CD4-positive, alpha-beta T cell (primary cell): ENCODE data around the gene SHKBP1. TPM values are rescaled to one million over a fixed set of nuclear protein-coding genes. Genes with fewer than 3 reads are reported as not detected.

ENCODE experiments used
- ATAC-seq: fragments of 200-7000 bp; cut with Tn5 transposase; one replicate; pipeline ENCODE4 v1.10.0; 2022; ENCODE audit warnings: mild to moderate bottlenecking; ENCODE audit not compliant: poor library complexity
- CTCF ChIA-PET: fragments of 350-600 bp; sonication (Branson Sonifier 250); formaldehyde crosslinking; loops from one replicate; lab custom pipeline; 2021; ENCODE audit warnings: antibody characterized with exemption, inconsistent platforms; lab: Charles Lee
- POLR2A ChIA-PET: fragments of 350-600 bp; sonication (Branson Sonifier 250); formaldehyde crosslinking; loops from one replicate; lab custom pipeline; 2021; ENCODE audit warnings: antibody characterized with exemption, inconsistent platforms; lab: Charles Lee
- DNase-seq, 14 experiments: peaks; one replicate each; pipeline ENCODE4 v3.0.0-alpha.2; 2013 to 2020; ENCODE audit warnings: mixed read lengths in 2 of 14
- H3K27ac ChIP-seq, 2 donors: one replicate each; pipeline versions ENCODE4 v1.5.1 to v1.7.0; 2013; ENCODE audit warnings: low read length in 2 of 2, low read depth in 1 of 2, mild to moderate bottlenecking in 1 of 2
- H3K27me3 ChIP-seq, 2 experiments: 1 replicate in 1 of 2; 2 replicates in 1 of 2; pipeline versions ENCODE4 v1.6.1 to v1.7.0; 2013; ENCODE audit warnings: low read length in 2 of 2, control low read depth in 1 of 2, mild to moderate bottlenecking in 1 of 2, moderate library complexity in 1 of 2; ENCODE audit not compliant: insufficient read depth in 2 of 2, control insufficient read depth in 1 of 2
- H3K36me3 ChIP-seq: one replicate; pipeline ENCODE4 v1.6.1; 2013; ENCODE audit warnings: low read length, control low read depth; ENCODE audit not compliant: insufficient read depth
- H3K4me1 ChIP-seq: one replicate; pipeline ENCODE4 v1.6.1; 2013; ENCODE audit warnings: low read length, control low read depth; ENCODE audit not compliant: insufficient read depth
- H3K4me3 ChIP-seq: one replicate; pipeline ENCODE4 v1.5.1; 2013; ENCODE audit warnings: mild to moderate bottlenecking, low read length, moderate library complexity
- H3K9me3 ChIP-seq, 2 experiments: 1 replicate in 1 of 2; 2 replicates in 1 of 2; pipeline versions ENCODE4 v1.6.1 to v1.7.0; 2013; ENCODE audit warnings: low read length in 2 of 2, mild to moderate bottlenecking in 2 of 2, control low read depth in 1 of 2, moderate library complexity in 1 of 2; ENCODE audit not compliant: control insufficient read depth in 1 of 2, insufficient read depth in 1 of 2
- H3K27ac Mint-ChIP-seq: one replicate; pipeline ENCODE4 v1.8.0; 2020; ENCODE audit warnings: mixed read lengths
- H3K27me3 Mint-ChIP-seq: one replicate; pipeline ENCODE4 v1.8.0; 2021; ENCODE audit warnings: mixed read lengths
- H3K36me3 Mint-ChIP-seq: one replicate; pipeline ENCODE4 v1.8.0; 2021; ENCODE audit warnings: low read depth, mixed read lengths
- H3K4me1 Mint-ChIP-seq: one replicate; pipeline ENCODE4 v1.8.0; 2021; ENCODE audit warnings: low read depth, mixed read lengths
- H3K4me3 Mint-ChIP-seq: one replicate; pipeline ENCODE4 v1.8.0; 2020; ENCODE audit warnings: mild to moderate bottlenecking, mixed read lengths
- H3K9me3 Mint-ChIP-seq: one replicate; pipeline ENCODE4 v1.8.0; 2020; ENCODE audit warnings: mixed read lengths
- CTCF ChIP-seq: fragments of 200-600 bp; IDR thresholded peaks from one replicate; pipeline ENCODE4 v1.8.0; 2022; ENCODE audit warnings: antibody characterized with exemption, mild to moderate bottlenecking
- intact Hi-C, 2 experiments: fragments of 100-400 bp; cut with DNase I in 1 of 2; cut with micrococcal nuclease in 1 of 2; formaldehyde crosslinking; loops; one replicate each; pipeline versions ENCODE4 v1.15.1 to v1.9.0; 2023 to 2025; cut with DNase I, micrococcal nuclease
- total RNA-seq, 174 experiments: library from RNA in 2 of 174; stranded (reverse) in 2 of 174; gene quantifications; one replicate each; pipeline ENCODE4 v1.2.3 and lab custom pipeline; 2021 to 2026

SHKBP1 gene
- total RNA-seq, 2 experiments from 2014 or later: 82.5 to 92.9 TPM

GRCh38 chr19:40534148-40534547, 42.5 kb upstream of the SHKBP1 start:
- peaks cover 11% of the 10 kb centered on the region for H3K4me1 ChIP-seq
- no peak overlapping the region for H3K4me3 ChIP-seq
- H3K27ac Mint-ChIP-seq: no peak overlapping the region
- no peak for TF ChIP-seq CTCF
- peaks cover 30% of the 10 kb centered on the region for H3K27me3 Mint-ChIP-seq
- H3K9me3 ChIP-seq: peaks cover 0 to 9% of the 10 kb centered on the region in 2 experiments
- H3K36me3 Mint-ChIP-seq: no peaks in the 10 kb centered on the region
- DNase-seq: no peak
- no peak overlapping the region for H3K27ac ChIP-seq
- H3K27me3 ChIP-seq: peaks cover 23 to 25% of the 10 kb centered on the region in 2 experiments
- no peaks in the 10 kb centered on the region for H3K9me3 Mint-ChIP-seq
- ChIA-PET CTCF (no interaction called here), POLR2A (no interaction called here)
- H3K36me3 ChIP-seq: no peaks in the 10 kb centered on the region
- no peak overlapping the region for H3K4me3 Mint-ChIP-seq
- intact Hi-C loops: no loop called here
- peaks cover 17% of the 10 kb centered on the region for H3K4me1 Mint-ChIP-seq
- no peak for ATAC-seq

GRCh38 chr19:40539070-40539469, 37.6 kb upstream of the SHKBP1 start:
- H3K36me3 Mint-ChIP-seq: no peaks in the 10 kb centered on the region
- no peak for DNase-seq
- H3K27me3 ChIP-seq: peaks cover 0 to 5% of the 10 kb centered on the region in 2 experiments
- no peaks in the 10 kb centered on the region for H3K9me3 Mint-ChIP-seq
- H3K4me1 ChIP-seq: no peaks in the 10 kb centered on the region
- H3K27ac Mint-ChIP-seq: no peak overlapping the region
- intact Hi-C loops: no loop called here
- H3K27ac ChIP-seq: no peak overlapping the region
- TF ChIP-seq CTCF: no peak
- H3K27me3 Mint-ChIP-seq: no peaks in the 10 kb centered on the region
- H3K4me3 Mint-ChIP-seq: no peak overlapping the region
- no peak for ATAC-seq
- POLR2A ChIA-PET: no interaction called here
- no peaks in the 10 kb centered on the region for H3K36me3 ChIP-seq
- no peaks in the 10 kb centered on the region for H3K4me1 Mint-ChIP-seq
- H3K4me3 ChIP-seq: no peak overlapping the region
- peaks cover 0 to 3% of the 10 kb centered on the region in 2 experiments for H3K9me3 ChIP-seq
- CTCF ChIA-PET: no interaction called here

DNA sequence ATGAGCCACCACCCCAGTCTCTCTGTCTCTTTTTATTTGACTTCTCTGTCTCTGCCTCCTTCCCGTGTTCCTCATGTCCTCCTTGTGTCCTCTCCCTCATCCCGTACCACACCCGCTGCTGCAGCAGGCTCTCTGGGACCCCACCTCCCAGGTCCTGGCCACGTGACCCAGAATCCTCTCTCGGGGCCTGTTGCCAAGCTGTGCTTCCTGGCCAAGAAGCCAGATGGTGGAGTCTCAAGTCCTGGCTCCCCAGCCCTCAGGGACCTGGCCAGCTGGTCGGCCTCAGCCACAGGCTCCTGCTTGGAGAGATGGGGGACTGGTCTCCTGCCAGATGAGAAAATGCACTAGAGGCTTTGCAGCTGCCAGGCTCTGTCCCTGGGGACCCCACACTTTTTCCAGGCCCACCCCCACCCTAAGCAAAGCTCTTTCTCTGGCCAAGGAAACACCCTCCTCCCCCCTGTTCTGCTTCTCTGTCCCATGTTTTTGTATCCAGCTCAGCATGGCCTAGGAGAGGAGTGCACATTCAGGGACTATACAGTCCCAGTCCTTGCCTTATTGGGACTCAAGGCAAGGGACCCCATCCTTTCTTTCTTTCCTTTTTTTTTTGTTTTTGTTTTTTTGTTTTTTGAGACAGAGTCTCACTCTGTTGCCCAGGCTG, 34.3 kb upstream of the SHKBP1 start:
- ChIA-PET POLR2A (interaction anchor here (0.6 kb wide), 1 partner anchor 721 kb away, joined by 3 read pairs; no protein-coding TSS in a partner anchor), CTCF (interaction anchor here (4.5 kb wide), 1 partner anchor 91 kb away, joined by 23 read pairs; no protein-coding TSS in a partner anchor)
- Histone ChIP-seq H3K9me3 (no peaks in the 10 kb centered on the region), H3K4me1 (no peaks in the 10 kb centered on the region), H3K4me3 (no peak overlapping the region), H3K27ac (no peak overlapping the region), H3K27me3 (no peaks in the 10 kb centered on the region), H3K36me3 (no peaks in the 10 kb centered on the region)
- intact Hi-C loops: no loop called here
- H3K27me3 Mint-ChIP-seq: peaks cover 10% of the 10 kb centered on the region
- no peak for TF ChIP-seq CTCF
- no peaks in the 10 kb centered on the region for H3K9me3 Mint-ChIP-seq
- no peak overlapping the region for H3K27ac Mint-ChIP-seq
- H3K36me3 Mint-ChIP-seq: no peaks in the 10 kb centered on the region
- no peaks in the 10 kb centered on the region for H3K4me1 Mint-ChIP-seq
- no peak for ATAC-seq
- DNase-seq: no peak
- H3K4me3 Mint-ChIP-seq: no peak overlapping the region
